Esophagus (tissue), 2 donors: ENCODE results near the gene DNAJC15. TPM values are rescaled to one million over a fixed set of nuclear protein-coding genes. Genes with fewer than 3 reads are reported as not detected.
"Not testable (repeated sequence)": the region's sequence is repeated elsewhere in the genome, so short reads cannot be mapped to it uniquely, and the experiment has no call there.

Experiments
- H3K27ac ChIP-seq, 2 donors: one replicate each; pipeline ENCODE4 v1.5.1; 2013; ENCODE audit warnings: low read depth in 2 of 2, mild to moderate bottlenecking in 2 of 2, inconsistent platforms in 1 of 2, low read length in 1 of 2, moderate library complexity in 1 of 2
- H3K27me3 ChIP-seq, 2 donors: one replicate each; pipeline ENCODE4 v1.6.1; 2013; ENCODE audit warnings: low read length in 2 of 2, control low read depth in 1 of 2, mild to moderate bottlenecking in 1 of 2; ENCODE audit not compliant: insufficient read depth in 2 of 2, control insufficient read depth in 1 of 2
- H3K36me3 ChIP-seq, 2 donors: one replicate each; pipeline ENCODE4 v1.6.1; 2013; ENCODE audit warnings: low read length in 1 of 2; ENCODE audit not compliant: control insufficient read depth in 2 of 2, insufficient read depth in 2 of 2
- H3K4me1 ChIP-seq, 2 donors: one replicate each; pipeline ENCODE4 v1.6.1; 2013; ENCODE audit warnings: low read length in 1 of 2; ENCODE audit not compliant: control insufficient read depth in 2 of 2, insufficient read depth in 2 of 2
- H3K4me3 ChIP-seq, 2 donors: one replicate each; pipeline ENCODE4 v1.5.1; 2013; ENCODE audit warnings: low read length in 2 of 2, mild to moderate bottlenecking in 2 of 2, low read depth in 1 of 2, moderate library complexity in 1 of 2
- H3K9me3 ChIP-seq, 2 donors: one replicate each; pipeline ENCODE4 v1.6.1; 2013; ENCODE audit warnings: mild to moderate bottlenecking in 2 of 2, low read depth in 1 of 2, low read length in 1 of 2, moderate library complexity in 1 of 2; ENCODE audit not compliant: control insufficient read depth in 2 of 2, insufficient read depth in 1 of 2
- WGBS, 2 donors: extraction: QIAGEN DNeasy Blood & Tissue Kit; methylation state at CpG; one replicate each; pipeline ENCODE4 v1.1.7; 2013; 5-methylcytosine and 5-hydroxymethylcytosine counted together
- polyA plus RNA-seq, 2 donors: library from polyadenylated mRNA; stranded (reverse); fragments of 200-250 nt; gene quantifications; one replicate each; pipeline ENCODE4 v1.2.3, GENCODE V29; 2013
- donor health status: healthy with polysubstance abuse.
- donor health status: Bipolar disorder and iron deficiency.

The DNAJC15 gene
- polyA plus RNA-seq, 2 donors: 8.6 to 13.6 TPM

GRCh38 chr13:43040581-43041368 is 17.4 kb downstream of the DNAJC15 start:
- H3K27me3 ChIP-seq, H3K9me3 ChIP-seq, H3K4me3 ChIP-seq, H3K4me1 ChIP-seq, H3K27ac ChIP-seq, H3K36me3 ChIP-seq: not testable (repeated sequence)
- WGBS, 2 donors: 82 to 89% methylated on average over 11 to 13 of the region's 13 CpGs

- WGBS, 2 donors: 71 to 92% methylated on average over 1 of the region's 1 CpG
- Histone ChIP-seq H3K4me1 (peaks cover 2 to 5% of the 10 kb centered on the region in 2 donors), H3K27me3 (no peaks in the 10 kb centered on the region), H3K36me3 (peaks cover 0 to 4% of the 10 kb centered on the region in 2 donors), H3K27ac (no peak overlapping the region), H3K9me3 (no peaks in the 10 kb centered on the region), H3K4me3 (no peak overlapping the region)
These were observed 18.1 kb downstream of the DNAJC15 start for GRCh38 chr13:43041369-43041921.

GRCh38 chr13:43042410-43042921 is 19.1 kb downstream of the DNAJC15 start:
- no peak overlapping the region for H3K4me3 ChIP-seq
- no peak overlapping the region for H3K27ac ChIP-seq
- H3K4me1 ChIP-seq: peaks cover 0 to 2% of the 10 kb centered on the region in 2 donors
- peaks cover 0 to 3% of the 10 kb centered on the region in 2 donors for H3K36me3 ChIP-seq
- no peaks in the 10 kb centered on the region for H3K9me3 ChIP-seq
- H3K27me3 ChIP-seq: no peaks in the 10 kb centered on the region

- peaks cover 0 to 2% of the 10 kb centered on the region in 2 donors for H3K4me1 ChIP-seq
These were observed 21.4 kb downstream of the DNAJC15 start for GRCh38 chr13:43044720-43045301.

GRCh38 chr13:43045302-43045773 is 22.0 kb downstream of the DNAJC15 start:
- peak overlapping the region; percentile 54 to 69 for H3K27ac ChIP-seq
- not testable (repeated sequence) for H3K9me3 ChIP-seq, H3K36me3 ChIP-seq, H3K4me3 ChIP-seq, H3K4me1 ChIP-seq, H3K27me3 ChIP-seq
- 57 to 63% methylated on average over 10 of the region's 10 CpGs for WGBS, 2 donors

More at GRCh38 chr13:43044720-43045301, 21.4 kb downstream of the DNAJC15 start:
- peak overlapping the region; percentile 54 to 69 for H3K27ac ChIP-seq
- no peaks in the 10 kb centered on the region for H3K27me3 ChIP-seq
- WGBS, 2 donors: 88 to 91% methylated on average over 5 of the region's 5 CpGs
- H3K9me3 ChIP-seq: no peaks in the 10 kb centered on the region
- peaks cover 0 to 3% of the 10 kb centered on the region in 2 donors for H3K36me3 ChIP-seq
- no peak overlapping the region for H3K4me3 ChIP-seq

GRCh38 chr13:43046259-43046658 is 22.9 kb downstream of the DNAJC15 start:
- H3K36me3 ChIP-seq: peaks cover 0 to 3% of the 10 kb centered on the region in 2 donors
- WGBS, 2 donors: 96 to 97% methylated on average over 6 of the region's 6 CpGs
- H3K4me3 ChIP-seq: no peak overlapping the region
- H3K27me3 ChIP-seq: no peaks in the 10 kb centered on the region
- H3K27ac ChIP-seq: no peak overlapping the region
- H3K9me3 ChIP-seq: no peaks in the 10 kb centered on the region
- peaks cover 0 to 2% of the 10 kb centered on the region in 2 donors for H3K4me1 ChIP-seq

GRCh38 chr13:43054803-43055802 is 31.7 kb downstream of the DNAJC15 start:
- H3K27ac ChIP-seq: peak overlapping the region; percentile 80 to 88
- 10 to 21% methylated on average over 13 of the region's 13 CpGs for WGBS, 2 donors
- no peaks in the 10 kb centered on the region for H3K9me3 ChIP-seq
- no peaks in the 10 kb centered on the region for H3K36me3 ChIP-seq
- no peaks in the 10 kb centered on the region for H3K27me3 ChIP-seq
- H3K4me1 ChIP-seq: peaks cover 6 to 9% of the 10 kb centered on the region in 2 donors
- peak overlapping the region; percentile 28 to 60 for H3K4me3 ChIP-seq

- Histone ChIP-seq H3K4me1 (peaks cover 6 to 14% of the 10 kb centered on the region in 2 donors), H3K9me3 (no peaks in the 10 kb centered on the region), H3K27me3 (no peaks in the 10 kb centered on the region), H3K4me3 (no peak overlapping the region), H3K27ac (peak overlapping the region; percentile 65 to 78), H3K36me3 (no peaks in the 10 kb centered on the region)
- 52 to 56% methylated on average over 3 of the region's 3 CpGs for WGBS, 2 donors
These were observed 34.4 kb downstream of the DNAJC15 start for GRCh38 chr13:43057653-43058317.
